Neural cell (in vitro differentiated cells): ENCODE data around the gene TSHR. TPM values are rescaled to one million over a fixed set of nuclear protein-coding genes. Genes with fewer than 3 reads are reported as not detected.

Source experiments
- H2AFZ ChIP-seq: fragments of 200-600, 300-800 bp; sonication (generic), shearing (Covaris generic); 2 replicates; pipeline ENCODE4 v1.6.0; 2014; ENCODE audit warnings: low read depth, mild to moderate bottlenecking, antibody characterized with exemption, low read length, moderate library complexity
- H3F3A ChIP-seq: fragments of 200-600 bp; shearing (Covaris generic); 2 replicates; pipeline ENCODE4 v1.6.1; 2016; ENCODE audit warnings: mild to moderate bottlenecking, moderate library complexity, mixed read lengths, antibody characterized with exemption, low read length; ENCODE audit not compliant: insufficient read depth, poor library complexity, severe bottlenecking
- H3K27ac ChIP-seq: fragments of 200-600, 300-800 bp; sonication (generic), shearing (Covaris generic); 2 replicates; pipeline ENCODE4 v1.5.1; 2014; ENCODE audit warnings: mild to moderate bottlenecking, low read length, moderate library complexity
- H3K27me3 ChIP-seq: fragments of 300-800, 200-600 bp; sonication (generic), shearing (Covaris generic); 2 replicates; pipeline ENCODE4 v1.6.0; 2014; ENCODE audit warnings: mild to moderate bottlenecking, low read depth, low read length, moderate library complexity; ENCODE audit not compliant: insufficient read depth
- H3K36me3 ChIP-seq: fragments of 300-800, 200-600 bp; sonication (generic), shearing (Covaris generic); 2 replicates; pipeline ENCODE4 v1.5.1; 2014; ENCODE audit warnings: mild to moderate bottlenecking, antibody characterized with exemption, low read length, moderate library complexity; ENCODE audit not compliant: insufficient read depth
- H3K4me2 ChIP-seq: fragments of 300-800, 200-600 bp; sonication (generic), shearing (Covaris generic); 2 replicates; pipeline ENCODE4 v1.6.0; 2014; ENCODE audit warnings: mild to moderate bottlenecking, low read length
- H3K4me3 ChIP-seq: fragments of 300-800, 200-600 bp; sonication (generic), shearing (Covaris generic); 2 replicates; pipeline ENCODE4 v1.5.1; 2014; ENCODE audit warnings: mild to moderate bottlenecking, low read length, moderate library complexity
- H3K79me2 ChIP-seq: fragments of 200-600 bp; shearing (Covaris generic); replicated peaks from 2 replicates; pipeline ENCODE4 v1.6.0; 2014; ENCODE audit warnings: mild to moderate bottlenecking, low read length, moderate library complexity; ENCODE audit not compliant: insufficient read depth
- H3K9ac ChIP-seq: fragments of 300-800, 200-600 bp; sonication (generic), shearing (Covaris generic); 2 replicates; pipeline ENCODE4 v1.6.1; 2016; ENCODE audit warnings: mild to moderate bottlenecking, low read length, mixed read lengths
- H3K9me2 ChIP-seq: fragments of 200-600 bp; shearing (Covaris generic); 2 replicates; pipeline ENCODE4 v1.6.1; 2016; ENCODE audit warnings: mild to moderate bottlenecking, low read length, mixed read lengths; ENCODE audit not compliant: insufficient read depth
- H3K9me3 ChIP-seq: fragments of 200-600, 300-800 bp; sonication (generic), shearing (Covaris generic); 2 replicates; pipeline ENCODE4 v1.6.1; 2016; ENCODE audit warnings: mild to moderate bottlenecking, mixed run types, low read length, moderate library complexity, mixed read lengths
- H4K20me1 ChIP-seq: fragments of 200-600 bp; shearing (Covaris generic); 2 replicates; pipeline ENCODE4 v1.6.1; 2016; ENCODE audit warnings: mild to moderate bottlenecking, mixed run types; ENCODE audit not compliant: insufficient read depth
- CTCF ChIP-seq: fragments of 450-650 bp; IDR thresholded peaks from 2 replicates; pipeline ENCODE4 v1.5.1; 2014; ENCODE audit warnings: antibody characterized with exemption, mild to moderate bottlenecking, moderate library complexity; ENCODE audit not compliant: poor library complexity, severe bottlenecking
- EP300 ChIP-seq: fragments of 450-650 bp; conservative IDR thresholded peaks from 2 replicates; pipeline ENCODE4 v1.6.1; 2014; ENCODE audit warnings: antibody characterized with exemption, mild to moderate bottlenecking, moderate library complexity; ENCODE audit not compliant: poor library complexity, severe bottlenecking
- EZH2 ChIP-seq: fragments of 200-600, 300-800 bp; shearing (Covaris generic), sonication (generic); IDR thresholded peaks from 2 replicates; pipeline ENCODE4 v1.6.1; 2014; ENCODE audit warnings: antibody characterized with exemption, low read length, borderline replicate concordance, mild to moderate bottlenecking; ENCODE audit not compliant: insufficient read depth, poor library complexity, severe bottlenecking
- MXI1 ChIP-seq: fragments of 450-650 bp; conservative IDR thresholded peaks from 2 replicates; pipeline ENCODE4 v1.6.1; 2014; ENCODE audit warnings: antibody characterized with exemption, mild to moderate bottlenecking; ENCODE audit not compliant: poor library complexity, severe bottlenecking
- POLR2AphosphoS5 ChIP-seq: IDR thresholded peaks from 2 replicates; pipeline ENCODE4 v1.6.1; 2012
- RAD21 ChIP-seq: fragments of 450-650 bp; conservative IDR thresholded peaks from 2 replicates; pipeline ENCODE4 v1.6.1; 2014; ENCODE audit warnings: antibody characterized with exemption, mild to moderate bottlenecking, moderate library complexity
- REST ChIP-seq: IDR thresholded peaks from 2 replicates; pipeline ENCODE4 v1.6.1; 2012; ENCODE audit warnings: borderline replicate concordance
- SMC3 ChIP-seq: fragments of 450-650 bp; conservative IDR thresholded peaks from 2 replicates; pipeline ENCODE4 v1.6.1; 2014; ENCODE audit warnings: antibody characterized with exemption, mild to moderate bottlenecking, moderate library complexity; ENCODE audit not compliant: poor library complexity
- TAF1 ChIP-seq: IDR thresholded peaks from 2 replicates; pipeline ENCODE4 v1.6.1; 2012; ENCODE audit warnings: low read depth
- polyA plus RNA-seq: library from polyadenylated mRNA; depleted of rRNA; stranded (reverse); fragments of >200 nt; gene quantifications from 2 replicates; pipeline ENCODE4 v1.2.3, GENCODE V29; 2014

The TSHR gene
- polyA plus RNA-seq, 1 donor from 2014 or later: not detected

GRCh38 chr14:81093651-81094050 is 138.2 kb downstream of the TSHR start:
- no peak overlapping the region for H3K9ac ChIP-seq
- H3K27me3 ChIP-seq: no peaks in the 10 kb centered on the region
- no peaks in the 10 kb centered on the region for H3K9me3 ChIP-seq

GRCh38 chr14:81095539-81095938 is 140.1 kb downstream of the TSHR start:
- Histone ChIP-seq H3K27ac (no peak overlapping the region), H3F3A (no peaks in the 10 kb centered on the region), H3K9ac (no peak overlapping the region), H3K79me2 (no peaks in the 10 kb centered on the region), H2AFZ (no peak overlapping the region), H3K4me2 (no peak overlapping the region), H3K27me3 (no peaks in the 10 kb centered on the region), H3K9me2 (no peaks in the 10 kb centered on the region), H3K4me3 (no peak overlapping the region), H4K20me1 (no peaks in the 10 kb centered on the region), H3K36me3 (no peaks in the 10 kb centered on the region), H3K9me3 (no peaks in the 10 kb centered on the region)
- no peak for TF ChIP-seq REST
- TF ChIP-seq SMC3: no peak
- TF ChIP-seq EZH2: no peak
- no peak for TF ChIP-seq RAD21
- TF ChIP-seq CTCF: no peak
- no peak for TF ChIP-seq TAF1
- no peak for TF ChIP-seq POLR2AphosphoS5

More at GRCh38 chr14:81093651-81094050, 138.2 kb downstream of the TSHR start:
- Histone ChIP-seq H3K9me2 (no peaks in the 10 kb centered on the region), H2AFZ (no peak overlapping the region), H4K20me1 (no peaks in the 10 kb centered on the region), H3K27ac (no peak overlapping the region), H3K36me3 (no peaks in the 10 kb centered on the region), H3K4me3 (no peak overlapping the region), H3K4me2 (no peak overlapping the region), H3F3A (no peaks in the 10 kb centered on the region), H3K79me2 (no peaks in the 10 kb centered on the region)
- TF ChIP-seq SMC3 (no peak), RAD21 (no peak), EP300 (no peak), REST (no peak), TAF1 (no peak), CTCF (no peak), POLR2AphosphoS5 (no peak), EZH2 (no peak), MXI1 (no peak)
